Measurements from ENCODE around the gene CORO2A. TPM values are rescaled to one million over a fixed set of nuclear protein-coding genes. Genes with fewer than 3 reads are reported as not detected.

Gene CORO2A
- total and polyA plus RNA-seq, 2 of the 13 experiments (the other 11 are each of a cell fraction or from before 2014, with no cell fraction given), result 14.4 to 15.3 TPM

GRCh38 chr9:98142182-98142907 lies 50.1 kb downstream of the CORO2A start (continued):
- no peak for TF ChIP-seq ZNF280D (CRISPR knock-in tag; IDR thresholded peaks at IDR 0.05)
- no peak; the same call in 1 of the 2 replicates for TF ChIP-seq MED1 (CRISPR knock-in tag; IDR thresholded peaks at IDR 0.05)
- no peak for TF ChIP-seq RARA (CRISPR knock-in tag; IDR thresholded peaks at IDR 0.05)
- no peak for TF ChIP-seq ARNT2 (CRISPR knock-in tag; IDR thresholded peaks at IDR 0.05; ENCODE audit: low read depth)
- no peak for TF ChIP-seq CSRNP2 (CRISPR knock-in tag; conservative IDR thresholded peaks at IDR 0.05; ENCODE audit: low read depth)
- TF ChIP-seq BRCA1 (CRISPR knock-in tag; IDR thresholded peaks at IDR 0.05), result no peak
- TF ChIP-seq, protein P1, sequence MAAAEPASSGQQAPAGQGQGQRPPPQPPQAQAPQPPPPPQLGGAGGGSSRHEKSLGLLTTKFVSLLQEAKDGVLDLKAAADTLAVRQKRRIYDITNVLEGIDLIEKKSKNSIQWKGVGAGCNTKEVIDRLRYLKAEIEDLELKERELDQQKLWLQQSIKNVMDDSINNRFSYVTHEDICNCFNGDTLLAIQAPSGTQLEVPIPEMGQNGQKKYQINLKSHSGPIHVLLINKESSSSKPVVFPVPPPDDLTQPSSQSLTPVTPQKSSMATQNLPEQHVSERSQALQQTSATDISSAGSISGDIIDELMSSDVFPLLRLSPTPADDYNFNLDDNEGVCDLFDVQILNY (CRISPR knock-in tag; conservative IDR thresholded peaks at IDR 0.05), result no peak
- no peak for TF ChIP-seq RFX3 (CRISPR knock-in tag; IDR thresholded peaks at IDR 0.05)
- TF ChIP-seq GABPA (IDR thresholded peaks at IDR 0.05; ENCODE audit: low read depth, low read length), result peak; percentile 67
- peak; percentile 90 for TF ChIP-seq GABPA (CRISPR knock-in tag; IDR thresholded peaks at IDR 0.05; ENCODE audit: low read depth)
- TF ChIP-seq, protein P2, sequence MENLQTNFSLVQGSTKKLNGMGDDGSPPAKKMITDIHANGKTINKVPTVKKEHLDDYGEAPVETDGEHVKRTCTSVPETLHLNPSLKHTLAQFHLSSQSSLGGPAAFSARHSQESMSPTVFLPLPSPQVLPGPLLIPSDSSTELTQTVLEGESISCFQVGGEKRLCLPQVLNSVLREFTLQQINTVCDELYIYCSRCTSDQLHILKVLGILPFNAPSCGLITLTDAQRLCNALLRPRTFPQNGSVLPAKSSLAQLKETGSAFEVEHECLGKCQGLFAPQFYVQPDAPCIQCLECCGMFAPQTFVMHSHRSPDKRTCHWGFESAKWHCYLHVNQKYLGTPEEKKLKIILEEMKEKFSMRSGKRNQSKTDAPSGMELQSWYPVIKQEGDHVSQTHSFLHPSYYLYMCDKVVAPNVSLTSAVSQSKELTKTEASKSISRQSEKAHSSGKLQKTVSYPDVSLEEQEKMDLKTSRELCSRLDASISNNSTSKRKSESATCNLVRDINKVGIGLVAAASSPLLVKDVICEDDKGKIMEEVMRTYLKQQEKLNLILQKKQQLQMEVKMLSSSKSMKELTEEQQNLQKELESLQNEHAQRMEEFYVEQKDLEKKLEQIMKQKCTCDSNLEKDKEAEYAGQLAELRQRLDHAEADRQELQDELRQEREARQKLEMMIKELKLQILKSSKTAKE (CRISPR knock-in tag; IDR thresholded peaks at IDR 0.05; ENCODE audit: borderline replicate concordance), result no peak
- no peak for TF ChIP-seq KLF16 (CRISPR knock-in tag; IDR thresholded peaks at IDR 0.05)
- TF ChIP-seq ZKSCAN1 (IDR thresholded peaks at IDR 0.05; ENCODE audit: low read length), result no peak
- no peak for TF ChIP-seq RBAK (CRISPR knock-in tag; IDR thresholded peaks at IDR 0.05)
- no peak for TF ChIP-seq TBX3 (IDR thresholded peaks at IDR 0.05; ENCODE audit: borderline replicate concordance)
- no peak for TF ChIP-seq DZIP1 (CRISPR knock-in tag; IDR thresholded peaks at IDR 0.05)
- TF ChIP-seq SALL1 (CRISPR knock-in tag; IDR thresholded peaks at IDR 0.05), result no peak; the same call in 1 of the 2 replicates
- TF ChIP-seq ZBTB1 (CRISPR knock-in tag; IDR thresholded peaks at IDR 0.05; ENCODE audit: borderline replicate concordance), result no peak
- TF ChIP-seq SOX5 (CRISPR knock-in tag; IDR thresholded peaks at IDR 0.05; ENCODE audit: borderline replicate concordance), result peak; percentile 32; the same call in 1 of the 2 replicates
- no peak for TF ChIP-seq TP53 (CRISPR knock-in tag; conservative IDR thresholded peaks at IDR 0.05)

Data from HepG2 (cell line).